Activated T-cell treated with anti-CD3 and anti-CD28 coated beads, Interleukin-2, amount 50 U/mL, for 1 hour (primary cell): ENCODE data around the gene TKT.
"Not testable (repeated sequence)": the region's sequence is repeated elsewhere in the genome, so short reads cannot be mapped to it uniquely, and the experiment has no call there.

Experiments used
- DNase-seq: peaks from one replicate; pipeline ENCODE4 v3.0.0-alpha.2; 2020

TKT gene

GRCh38 chr3:53255775-53256703, at the start of gene TKT:
TSS of gene TKT (minus strand) at chr3:53256022. CDS start at chr3:53255942, 80 bp downstream.
- DNase-seq = peak; percentile 81

GRCh38 chr3:53303957-53304356, 48.1 kb upstream of the TKT start:
- DNase-seq = no peak

GRCh38 chr3:53303549-53303948, 47.7 kb upstream of the TKT start:
- DNase-seq = no peak

GRCh38 chr3:53300826-53301225, 45.0 kb upstream of the TKT start:
- no peak for DNase-seq

GRCh38 chr3:53299611-53300023, 43.8 kb upstream of the TKT start:
- not testable (repeated sequence) for DNase-seq

GRCh38 chr3:53295410-53295809, 39.6 kb upstream of the TKT start:
- DNase-seq = no peak

GRCh38 chr3:53293867-53294266, 38.0 kb upstream of the TKT start:
- no peak for DNase-seq

- no peak for DNase-seq
Measured at GRCh38 chr3:53288214-53288613, 32.4 kb upstream of the TKT start.

GRCh38 chr3:53287131-53287629, 31.4 kb upstream of the TKT start:
- DNase-seq = no peak

GRCh38 chr3:53286727-53287126, 30.9 kb upstream of the TKT start:
- no peak for DNase-seq

GRCh38 chr3:53282581-53282980, 26.8 kb upstream of the TKT start:
- no peak for DNase-seq

GRCh38 chr3:53278667-53279066, 22.8 kb upstream of the TKT start:
- no peak for DNase-seq

GRCh38 chr3:53274938-53275605, 19.2 kb upstream of the TKT start:
- no peak for DNase-seq

- no peak for DNase-seq
Measured at GRCh38 chr3:53273146-53273670, 17.4 kb upstream of the TKT start.

GRCh38 chr3:53269888-53270880, 14.4 kb upstream of the TKT start:
- no peak for DNase-seq

GRCh38 chr3:53269193-53269592, 13.4 kb upstream of the TKT start:
- not testable (repeated sequence) for DNase-seq

GRCh38 chr3:53267766-53268165, 11.9 kb upstream of the TKT start:
- DNase-seq = no peak

GRCh38 chr3:53264718-53265117, 8.9 kb upstream of the TKT start:
- no peak for DNase-seq

- no peak for DNase-seq
Measured at GRCh38 chr3:53263907-53264306, 8.1 kb upstream of the TKT start.

GRCh38 chr3:53261712-53262111, 5.9 kb upstream of the TKT start:
- no peak for DNase-seq

GRCh38 chr3:53260286-53260785, 4.5 kb upstream of the TKT start:
- DNase-seq = no peak
